ENCODE measurements around the gene SLC39A9. TPM values are rescaled to one million over a fixed set of nuclear protein-coding genes. Genes with fewer than 3 reads are reported as not detected.

SLC39A9 gene
- total RNA-seq (ENCODE audit: low replicate concordance) = 60.9 and 74.8 TPM in 2 replicates
- long read RNA-seq, full-length matches to known transcripts = 19 of 72 reads
- long read RNA-seq, partial matches to known transcripts = 5 of 72 reads
- long read RNA-seq, other reads (novel, unspliced or antisense) = 48 of 72 reads

GRCh38 chr14:69398053-69398817, at the start of gene SLC39A9, which contains the start of gene ERH:
SLC39A9 (plus strand) TSS chr14:69398692; CDS start chr14:69399370, 678 bp downstream.
ERH (minus strand) TSS chr14:69398299; CDS start chr14:69398233, 66 bp downstream.
- peak; percentile 92 for DNase-seq (ENCODE audit: extremely low spot score, unreplicated experiment)
- peaks cover 39% of the 10 kb centered on the region for H3K4me1 Mint-ChIP-seq (ENCODE audit: unreplicated experiment)
- peak within 1 kb of the TSS; percentile 99 for H3K4me3 Mint-ChIP-seq
- no peaks in the 10 kb centered on the region for H3K27me3 Mint-ChIP-seq
- no peaks in the 10 kb centered on the region for H3K9me3 Mint-ChIP-seq
- H3K36me3 Mint-ChIP-seq = peaks cover 18% of the 10 kb centered on the region
- H3K27ac Mint-ChIP-seq = peak within 1 kb of the TSS; percentile 100
- no peak for TF ChIP-seq CTCF (conservative IDR thresholded peaks at IDR 0.05)

GRCh38 chr14:69349091-69349777, 49.3 kb upstream of the SLC39A9 start:
- TF ChIP-seq CTCF (conservative IDR thresholded peaks at IDR 0.05) = no peak
- no peaks in the 10 kb centered on the region for H3K36me3 Mint-ChIP-seq
- peaks cover 4% of the 10 kb centered on the region for H3K27me3 Mint-ChIP-seq
- peaks cover 5% of the 10 kb centered on the region for H3K4me1 Mint-ChIP-seq (ENCODE audit: unreplicated experiment)
- H3K4me3 Mint-ChIP-seq = no peak overlapping the region
- DNase-seq (ENCODE audit: extremely low spot score, unreplicated experiment) = no peak
- H3K9me3 Mint-ChIP-seq = no peaks in the 10 kb centered on the region
- H3K27ac Mint-ChIP-seq = no peak overlapping the region

- DNase-seq (ENCODE audit: extremely low spot score, unreplicated experiment) = no peak
- no peak overlapping the region for H3K27ac Mint-ChIP-seq
- H3K4me3 Mint-ChIP-seq = no peak overlapping the region
- peaks cover 4% of the 10 kb centered on the region for H3K27me3 Mint-ChIP-seq
- H3K9me3 Mint-ChIP-seq = no peaks in the 10 kb centered on the region
- H3K36me3 Mint-ChIP-seq = no peaks in the 10 kb centered on the region
- TF ChIP-seq CTCF (conservative IDR thresholded peaks at IDR 0.05) = no peak
- peaks cover 11% of the 10 kb centered on the region for H3K4me1 Mint-ChIP-seq (ENCODE audit: unreplicated experiment)
Measured at GRCh38 chr14:69350892-69351291, 47.6 kb upstream of the SLC39A9 start.

- Mint-ChIP-seq H3K4me1 (ENCODE audit: unreplicated experiment) (peaks cover 11% of the 10 kb centered on the region), H3K27ac (no peak overlapping the region), H3K27me3 (peaks cover 4% of the 10 kb centered on the region), H3K4me3 (no peak overlapping the region), H3K9me3 (no peaks in the 10 kb centered on the region), H3K36me3 (no peaks in the 10 kb centered on the region)
- DNase-seq (ENCODE audit: extremely low spot score, unreplicated experiment) = no peak
- TF ChIP-seq CTCF (conservative IDR thresholded peaks at IDR 0.05) = no peak
Measured at GRCh38 chr14:69351385-69351784, 47.1 kb upstream of the SLC39A9 start.

- no peak overlapping the region for H3K4me3 Mint-ChIP-seq
- H3K27ac Mint-ChIP-seq = no peak overlapping the region
- H3K27me3 Mint-ChIP-seq = peaks cover 4% of the 10 kb centered on the region
- H3K36me3 Mint-ChIP-seq = no peaks in the 10 kb centered on the region
- no peak for TF ChIP-seq CTCF (conservative IDR thresholded peaks at IDR 0.05)
- no peaks in the 10 kb centered on the region for H3K9me3 Mint-ChIP-seq
- peaks cover 11% of the 10 kb centered on the region for H3K4me1 Mint-ChIP-seq (ENCODE audit: unreplicated experiment)
- DNase-seq (ENCODE audit: extremely low spot score, unreplicated experiment) = no peak
Measured at GRCh38 chr14:69351911-69352310, 46.6 kb upstream of the SLC39A9 start.

Data from type B pancreatic cell (in vitro differentiated cells).